A673 (cell line): ENCODE data around the gene DSCAM.

Source experiments
- CTCF ChIP-seq: fragments of 300-800, 200-600 bp; sonication (generic); conservative IDR thresholded peaks from 2 replicates; pipeline ENCODE4 v1.5.1; 2017; ENCODE audit warnings: low read depth, mild to moderate bottlenecking, antibody characterized with exemption, low read length, moderate library complexity, mixed read lengths
- EZH2 ChIP-seq: fragments of 200-600 bp; sonication (generic); IDR thresholded peaks from 2 replicates; pipeline ENCODE4 v1.6.1; 2017; ENCODE audit warnings: borderline replicate concordance, low read depth, mild to moderate bottlenecking, mixed read lengths, antibody characterized with exemption, low read length; ENCODE audit not compliant: poor library complexity, severe bottlenecking

DNA sequence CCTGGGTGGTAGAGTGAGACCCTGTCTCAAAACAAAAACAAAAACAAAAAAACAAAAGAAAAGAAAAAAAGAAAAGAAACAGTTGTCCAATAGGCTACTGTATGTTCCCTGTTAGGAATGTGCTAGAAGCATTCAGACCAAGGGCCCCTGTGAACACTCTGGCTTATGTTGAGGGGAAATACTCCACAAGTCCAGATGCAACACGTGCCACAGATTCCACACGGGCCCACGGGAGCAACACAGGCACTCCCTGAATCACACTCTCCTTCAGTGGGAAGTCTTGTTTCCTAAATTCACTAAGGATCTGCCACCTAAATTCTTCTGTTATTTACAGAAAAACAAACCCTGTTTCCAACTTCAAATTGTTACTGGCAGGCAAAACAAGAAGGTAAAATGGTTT, 688.6 kb downstream of the DSCAM start:
- TF ChIP-seq CTCF (no peak), EZH2 (no peak)
